HG02759 (cell line): ENCODE data around the gene ADARB2.
"Not testable (repeated sequence)": the region's sequence is repeated elsewhere in the genome, so short reads cannot be mapped to it uniquely, and the experiment has no call there.

Experiments
- ATAC-seq: cut with Tn5 transposase; IDR thresholded peaks from one replicate; pipeline ENCODE4 v1.9.1; 2021; ENCODE audit warnings: mild to moderate bottlenecking, moderate library complexity; ENCODE audit not compliant: unreplicated experiment

Gene ADARB2

GRCh38 chr10:1171586-1171985 lies 565.7 kb downstream of the ADARB2 start:
- ATAC-seq = no peak

GRCh38 chr10:1171182-1171581 lies 566.1 kb downstream of the ADARB2 start:
- no peak for ATAC-seq

- no peak for ATAC-seq
Observed at GRCh38 chr10:1170867-1171180, 566.5 kb downstream of the ADARB2 start.

- ATAC-seq = no peak
Observed at GRCh38 chr10:1169981-1170866, 567.1 kb downstream of the ADARB2 start.

- no peak for ATAC-seq
Observed at GRCh38 chr10:1169186-1169885, 568.0 kb downstream of the ADARB2 start.

- ATAC-seq = no peak
Observed at GRCh38 chr10:1168763-1169162, 568.6 kb downstream of the ADARB2 start.

GRCh38 chr10:1166828-1167275 lies 570.5 kb downstream of the ADARB2 start:
- no peak for ATAC-seq

GRCh38 chr10:1166101-1166827 lies 571.1 kb downstream of the ADARB2 start:
- ATAC-seq = no peak

GRCh38 chr10:1163831-1164230 lies 573.5 kb downstream of the ADARB2 start:
- no peak for ATAC-seq

GRCh38 chr10:1163204-1163660 lies 574.1 kb downstream of the ADARB2 start:
- ATAC-seq = no peak

GRCh38 chr10:1162481-1163203 lies 574.7 kb downstream of the ADARB2 start:
- ATAC-seq = no peak

- not testable (repeated sequence) for ATAC-seq
Observed at GRCh38 chr10:1161315-1161673, 576.0 kb downstream of the ADARB2 start.

GRCh38 chr10:1160561-1161314 lies 576.6 kb downstream of the ADARB2 start:
- no peak for ATAC-seq

- ATAC-seq = no peak
Observed at GRCh38 chr10:1159131-1160061, 577.9 kb downstream of the ADARB2 start.

GRCh38 chr10:1158536-1158935 lies 578.8 kb downstream of the ADARB2 start:
- not testable (repeated sequence) for ATAC-seq

GRCh38 chr10:1158066-1158465 lies 579.3 kb downstream of the ADARB2 start:
- ATAC-seq = no peak

GRCh38 chr10:1157615-1157933 lies 579.8 kb downstream of the ADARB2 start:
- no peak for ATAC-seq

GRCh38 chr10:1156921-1157614 lies 580.3 kb downstream of the ADARB2 start:
- ATAC-seq = no peak

GRCh38 chr10:1156616-1156886 lies 580.8 kb downstream of the ADARB2 start:
- no peak for ATAC-seq
